Measurements from ENCODE around the gene SEPTIN10. TPM values are rescaled to one million over a fixed set of nuclear protein-coding genes. Genes with fewer than 3 reads are reported as not detected.

SEPTIN10 gene
- total and polyA plus RNA-seq, 2 experiments from 2014 or later: 60.0 to 77.3 TPM

GRCh38 chr2:109508556-109508955 is 105.2 kb downstream of the SEPTIN10 start:
- no peak overlapping the region for H3K27ac ChIP-seq
- TF ChIP-seq CTCF (IDR thresholded peaks at IDR 0.05; ENCODE audit: low read depth, low read length): no peak
- no peaks in the 10 kb centered on the region for H3K9me3 ChIP-seq (ENCODE audit: low read depth)
- no peak for DNase-seq (ENCODE audit: low read depth in 1 of 2, low spot score in 1 of 2)
- H3K4me3 ChIP-seq: no peak overlapping the region
- no peaks in the 10 kb centered on the region for H3K36me3 ChIP-seq
- no peaks in the 10 kb centered on the region for H3K27me3 ChIP-seq
- H3K4me1 ChIP-seq (ENCODE audit: low read depth): no peaks in the 10 kb centered on the region

GRCh38 chr2:109507828-109508227 is 105.9 kb downstream of the SEPTIN10 start:
- no peak for TF ChIP-seq CTCF (IDR thresholded peaks at IDR 0.05; ENCODE audit: low read depth, low read length)
- Histone ChIP-seq H3K27ac (no peak overlapping the region), H3K4me1 (ENCODE audit: low read depth) (no peaks in the 10 kb centered on the region), H3K27me3 (no peaks in the 10 kb centered on the region), H3K4me3 (no peak overlapping the region), H3K36me3 (no peaks in the 10 kb centered on the region), H3K9me3 (ENCODE audit: low read depth) (no peaks in the 10 kb centered on the region)
- no peak for DNase-seq (ENCODE audit: low read depth in 1 of 2, low spot score in 1 of 2)

DNA sequence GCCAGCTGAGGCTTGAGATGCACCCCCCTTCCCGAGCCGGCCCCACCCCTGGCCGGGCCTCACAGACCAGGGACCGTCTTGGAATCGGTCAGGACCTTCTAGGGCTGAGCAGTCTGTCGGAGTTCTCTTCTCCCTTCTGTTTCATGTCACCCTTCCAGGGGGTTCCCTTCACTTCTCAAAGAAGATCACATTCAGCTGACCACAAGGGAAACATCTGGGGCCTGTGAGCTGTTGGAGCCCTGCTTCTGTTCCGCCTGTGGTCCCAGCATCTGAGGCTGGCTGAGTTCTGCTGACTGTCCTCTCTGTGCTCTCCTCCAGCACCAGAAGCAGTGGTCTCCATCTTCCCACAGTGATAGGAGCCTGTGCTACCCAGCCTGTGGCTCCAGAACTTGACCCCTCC is 106.5 kb downstream of the SEPTIN10 start:
- Histone ChIP-seq H3K27me3 (no peaks in the 10 kb centered on the region), H3K27ac (no peak overlapping the region), H3K4me3 (no peak overlapping the region), H3K4me1 (ENCODE audit: low read depth) (no peaks in the 10 kb centered on the region), H3K9me3 (ENCODE audit: low read depth) (no peaks in the 10 kb centered on the region), H3K36me3 (no peaks in the 10 kb centered on the region)
- DNase-seq (ENCODE audit: low read depth in 1 of 2, low spot score in 1 of 2): no peak
- TF ChIP-seq CTCF (IDR thresholded peaks at IDR 0.05; ENCODE audit: low read depth, low read length): no peak

GRCh38 chr2:109503191-109503590 is 110.6 kb downstream of the SEPTIN10 start:
- DNase-seq (ENCODE audit: low read depth in 1 of 2, low spot score in 1 of 2): no peak
- H3K27ac ChIP-seq: no peak overlapping the region
- H3K36me3 ChIP-seq: no peaks in the 10 kb centered on the region
- no peak for TF ChIP-seq CTCF (IDR thresholded peaks at IDR 0.05; ENCODE audit: low read depth, low read length)
- H3K27me3 ChIP-seq: no peaks in the 10 kb centered on the region
- no peaks in the 10 kb centered on the region for H3K9me3 ChIP-seq (ENCODE audit: low read depth)
- no peaks in the 10 kb centered on the region for H3K4me1 ChIP-seq (ENCODE audit: low read depth)
- no peak overlapping the region for H3K4me3 ChIP-seq

GRCh38 chr2:109501461-109501860 is 112.3 kb downstream of the SEPTIN10 start:
- Histone ChIP-seq H3K36me3 (no peaks in the 10 kb centered on the region), H3K4me3 (no peak overlapping the region), H3K9me3 (ENCODE audit: low read depth) (no peaks in the 10 kb centered on the region), H3K4me1 (ENCODE audit: low read depth) (no peaks in the 10 kb centered on the region), H3K27me3 (no peaks in the 10 kb centered on the region), H3K27ac (no peak overlapping the region)
- TF ChIP-seq CTCF (IDR thresholded peaks at IDR 0.05; ENCODE audit: low read depth, low read length): no peak
- no peak for DNase-seq (ENCODE audit: low read depth in 1 of 2, low spot score in 1 of 2)

- H3K9me3 ChIP-seq (ENCODE audit: low read depth): no peaks in the 10 kb centered on the region
- no peak overlapping the region for H3K4me3 ChIP-seq
- DNase-seq (ENCODE audit: low read depth in 1 of 2, low spot score in 1 of 2): no peak
- no peaks in the 10 kb centered on the region for H3K4me1 ChIP-seq (ENCODE audit: low read depth)
- no peak for TF ChIP-seq CTCF (IDR thresholded peaks at IDR 0.05; ENCODE audit: low read depth, low read length)
- H3K27ac ChIP-seq: no peak overlapping the region
- H3K36me3 ChIP-seq: no peaks in the 10 kb centered on the region
- H3K27me3 ChIP-seq: no peaks in the 10 kb centered on the region
Observed at GRCh38 chr2:109500910-109501309, 112.9 kb downstream of the SEPTIN10 start.

Data from cardiac muscle cell (in vitro differentiated cells and primary cell).